Islet of Langerhans (tissue), 1 donor: Measurements from ENCODE around the gene DENND4C.
"Not testable (repeated sequence)": the region's sequence is repeated elsewhere in the genome, so short reads cannot be mapped to it uniquely, and the experiment has no call there.

Experiments
- FAIRE-seq: peaks from one replicate; lab custom pipeline; 2011; peaks lifted over from hg19 to GRCh38; lab: Jason Lieb, UNC

Gene DENND4C

GRCh38 chr9:19230355-19231125 is at the start of gene DENND4C:
DENND4C (plus strand) TSS chr9:19230693; CDS start chr9:19276175, 45,482 bp downstream.
- FAIRE-seq, result no peak

GRCh38 chr9:19180991-19181390 is 49.5 kb upstream of the DENND4C start:
- no peak for FAIRE-seq

- no peak for FAIRE-seq
Observed at GRCh38 chr9:19181561-19181960, 48.9 kb upstream of the DENND4C start.

- FAIRE-seq, result no peak
Observed at GRCh38 chr9:19184144-19184917, 46.2 kb upstream of the DENND4C start.

GRCh38 chr9:19185191-19185590 is 45.3 kb upstream of the DENND4C start:
- no peak for FAIRE-seq

- FAIRE-seq, result no peak
Observed at GRCh38 chr9:19186232-19186631, 44.3 kb upstream of the DENND4C start.

GRCh38 chr9:19188771-19189170 is 41.7 kb upstream of the DENND4C start:
- no peak for FAIRE-seq

GRCh38 chr9:19192202-19193028 is 38.1 kb upstream of the DENND4C start:
- no peak for FAIRE-seq

- no peak for FAIRE-seq
Observed at GRCh38 chr9:19193029-19193324, 37.5 kb upstream of the DENND4C start.

GRCh38 chr9:19193358-19193973 is 37.0 kb upstream of the DENND4C start:
- FAIRE-seq, result not testable (repeated sequence)

GRCh38 chr9:19198406-19198805 is 32.1 kb upstream of the DENND4C start:
- no peak for FAIRE-seq

- no peak for FAIRE-seq
Observed at GRCh38 chr9:19199012-19199411, 31.5 kb upstream of the DENND4C start.

- no peak for FAIRE-seq
Observed at GRCh38 chr9:19200229-19200628, 30.3 kb upstream of the DENND4C start.

GRCh38 chr9:19201899-19202891 is 28.3 kb upstream of the DENND4C start:
- FAIRE-seq, result no peak

GRCh38 chr9:19203058-19203457 is 27.4 kb upstream of the DENND4C start:
- FAIRE-seq, result no peak

- FAIRE-seq, result no peak
Observed at GRCh38 chr9:19208653-19209052, 21.8 kb upstream of the DENND4C start.

- no peak for FAIRE-seq
Observed at GRCh38 chr9:19209188-19209587, 21.3 kb upstream of the DENND4C start.

GRCh38 chr9:19213823-19214222 is 16.7 kb upstream of the DENND4C start:
- no peak for FAIRE-seq

GRCh38 chr9:19216466-19216865 is 14.0 kb upstream of the DENND4C start:
- FAIRE-seq, result no peak

GRCh38 chr9:19221326-19221725 is 9.2 kb upstream of the DENND4C start:
- no peak for FAIRE-seq

- FAIRE-seq, result no peak
Observed at GRCh38 chr9:19223724-19224123, 6.8 kb upstream of the DENND4C start.
